GM19438 (cell line): ENCODE measurements around the gene HS3ST5.

ENCODE experiments used
- ATAC-seq: cut with Tn5 transposase; IDR thresholded peaks from one replicate; pipeline ENCODE4 v1.9.1; 2021; ENCODE audit warnings: low read depth; ENCODE audit not compliant: unreplicated experiment

Gene HS3ST5

GRCh38 chr6:114202389-114202788 is 140.4 kb downstream of the HS3ST5 start:
- no peak for ATAC-seq

DNA sequence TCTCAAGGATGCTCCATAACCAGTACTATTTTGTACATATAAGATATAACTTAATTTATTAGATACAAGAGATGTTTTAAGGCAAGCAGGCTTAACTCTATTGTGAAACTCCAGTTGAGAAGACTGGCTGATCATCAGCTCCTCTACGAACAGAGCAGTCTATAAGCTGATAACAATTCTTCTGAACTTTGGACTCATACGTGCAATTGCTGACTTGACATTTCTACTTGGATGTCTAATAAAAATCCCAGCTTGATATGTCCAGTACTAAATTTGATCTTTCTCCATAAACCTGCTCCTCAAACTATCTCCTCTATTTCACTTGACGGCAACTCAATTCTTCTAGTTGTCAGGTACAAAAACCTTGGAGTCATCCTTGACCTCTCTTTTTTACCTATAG is 141.9 kb downstream of the HS3ST5 start:
- ATAC-seq, result no peak

DNA sequence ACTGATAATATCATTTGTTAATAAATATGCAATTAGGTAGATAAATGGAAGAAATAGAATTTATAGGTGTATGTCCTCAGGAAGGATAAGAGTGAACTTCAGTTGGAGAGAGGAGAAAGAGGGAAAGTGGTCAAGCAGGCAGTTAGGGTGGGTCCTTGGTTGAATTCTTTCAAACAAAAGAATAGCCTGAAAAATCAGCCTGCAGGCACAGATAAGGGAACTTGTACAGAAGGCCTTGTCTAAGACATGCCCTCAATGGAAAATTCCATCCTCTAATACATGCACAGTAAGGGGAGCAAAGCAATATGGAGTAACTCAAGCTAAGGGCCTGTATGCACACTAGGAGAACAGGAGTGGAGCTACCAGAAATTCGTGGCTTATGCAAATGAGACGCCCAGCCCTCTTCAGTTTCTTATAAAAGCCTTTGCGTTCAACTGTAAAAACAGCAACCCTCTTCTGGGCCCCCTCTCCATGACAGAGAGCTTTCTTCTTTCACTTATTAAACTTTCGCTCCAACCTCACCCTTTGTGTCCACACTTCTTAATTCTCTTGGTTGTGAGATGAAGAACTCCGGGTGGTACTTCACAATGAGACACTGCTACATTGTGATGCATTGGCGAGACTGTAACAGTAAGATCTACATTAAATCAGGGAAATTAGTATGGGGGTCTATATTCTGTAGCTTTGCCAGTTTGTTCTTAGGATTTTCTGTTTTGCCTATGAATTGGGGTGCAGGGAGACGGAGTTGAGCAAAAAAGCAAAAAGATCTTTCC is 147.0 kb downstream of the HS3ST5 start:
- no peak for ATAC-seq

DNA sequence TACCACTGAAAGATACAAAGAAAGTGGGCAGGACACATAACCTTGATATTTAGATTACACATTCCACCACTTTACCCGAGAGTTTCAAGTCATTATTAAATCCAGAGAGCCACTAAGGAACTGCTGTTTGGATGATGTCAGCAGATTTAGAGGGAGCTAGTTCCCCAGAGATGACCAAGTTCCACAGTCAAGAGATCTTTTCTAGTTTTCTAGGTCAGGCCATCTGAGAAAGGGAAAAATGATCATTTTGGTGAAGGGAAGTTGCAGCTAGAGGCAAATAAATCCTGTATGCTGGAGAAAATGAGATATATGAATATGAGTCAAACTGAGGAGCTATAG is 147.8 kb downstream of the HS3ST5 start:
- no peak for ATAC-seq

DNA sequence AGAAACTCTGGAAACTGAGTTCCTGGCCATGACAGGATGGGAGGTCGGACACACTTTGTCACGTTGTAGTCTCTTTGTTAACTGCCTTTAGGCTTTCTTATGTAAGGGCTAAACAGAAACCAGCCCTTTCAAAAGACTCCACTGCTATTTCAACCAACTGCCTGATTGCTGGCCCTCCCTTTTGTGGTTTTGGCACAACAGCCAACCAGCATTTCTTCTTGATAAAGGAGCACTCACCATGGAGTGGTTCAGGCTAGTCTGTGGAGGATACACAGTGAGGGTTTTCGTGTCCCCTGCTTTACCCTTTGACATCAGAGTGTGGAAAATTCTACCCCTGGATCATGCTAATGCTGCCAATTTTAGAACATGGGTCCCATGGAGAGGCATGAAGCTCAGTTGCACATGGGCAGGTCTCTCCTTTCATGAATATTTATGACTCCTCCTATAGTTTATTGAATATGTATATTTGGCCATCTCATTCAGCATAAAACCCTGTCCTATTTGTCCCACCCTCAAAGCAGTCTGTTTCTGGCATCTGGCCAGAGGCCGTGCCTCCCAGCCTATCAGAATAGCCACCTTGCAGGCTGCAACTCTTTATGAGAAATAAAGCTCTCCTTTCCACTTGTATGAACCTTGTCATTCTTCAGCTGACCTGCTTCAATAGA is 148.3 kb downstream of the HS3ST5 start:
- ATAC-seq, result no peak

DNA sequence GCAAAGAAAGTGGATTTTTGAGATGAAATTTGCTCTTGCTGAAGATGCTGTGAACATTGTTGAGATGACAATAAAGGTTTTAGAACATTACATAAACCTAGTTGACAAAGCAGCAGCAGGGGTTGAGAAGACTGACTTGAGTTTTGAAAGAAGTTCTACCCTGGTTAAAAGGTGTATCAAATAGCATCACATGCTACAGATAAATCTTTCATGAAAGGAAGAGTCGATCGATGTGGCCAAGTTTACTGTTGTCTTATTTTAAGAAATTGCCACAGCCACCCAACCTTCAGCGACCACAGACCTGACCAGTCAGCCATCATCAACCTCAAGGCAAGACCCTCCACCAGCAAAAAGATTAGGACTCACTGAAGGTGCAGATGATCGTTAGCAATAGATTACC is 155.3 kb downstream of the HS3ST5 start:
- no peak for ATAC-seq

DNA sequence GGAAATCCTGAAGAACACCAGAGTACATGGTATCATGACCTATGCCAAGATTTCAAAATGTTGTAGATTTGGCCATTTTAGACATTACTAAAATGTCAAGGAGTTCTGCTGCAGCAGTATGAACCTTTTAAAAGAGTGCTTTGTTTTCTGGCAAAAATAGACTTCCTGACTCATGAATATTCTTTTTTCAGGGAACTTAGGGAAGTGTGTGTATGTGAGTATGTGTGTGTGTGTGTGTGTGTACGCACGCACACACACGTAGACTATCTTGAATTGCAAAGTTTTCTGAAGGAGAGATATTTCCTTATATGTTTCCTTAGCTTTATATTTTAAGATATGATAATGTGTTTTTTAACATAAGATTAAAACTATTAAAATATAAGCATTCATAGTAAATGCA is 161.2 kb downstream of the HS3ST5 start:
- no peak for ATAC-seq

- ATAC-seq, result no peak
These were observed 163.4 kb downstream of the HS3ST5 start for GRCh38 chr6:114179411-114179810.

GRCh38 chr6:114176726-114177125 is 166.1 kb downstream of the HS3ST5 start:
- no peak for ATAC-seq

DNA sequence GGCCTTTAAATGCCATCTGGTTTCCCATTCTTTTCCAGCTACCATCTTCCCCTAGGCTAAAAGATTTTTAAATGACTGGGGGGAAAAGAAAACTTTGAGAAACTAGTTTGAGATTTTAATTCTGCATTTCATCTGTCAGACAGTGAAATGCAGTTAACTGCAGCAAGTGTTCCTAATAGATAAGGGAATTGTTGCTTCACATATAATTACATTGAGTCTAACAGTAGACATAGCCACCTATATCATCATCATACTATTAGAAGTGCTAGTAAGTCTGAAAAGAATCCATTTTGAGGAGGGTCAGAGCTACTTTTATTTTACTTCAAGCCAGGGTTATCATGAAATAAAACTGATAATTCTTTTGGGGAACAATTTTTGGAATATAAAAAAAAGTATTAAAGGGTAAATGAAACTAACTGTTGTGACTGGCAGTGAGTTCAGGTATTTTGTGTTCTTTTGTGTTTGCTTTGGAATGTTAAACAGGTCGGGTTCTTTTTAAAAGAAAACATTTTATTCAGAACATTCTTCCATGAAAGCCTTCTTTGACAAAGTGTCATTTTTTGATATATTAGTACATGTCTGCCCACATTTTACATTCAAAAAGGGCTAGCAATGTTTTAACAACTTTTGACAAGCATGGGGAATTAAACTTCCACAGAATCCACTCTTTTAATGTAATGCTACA is 170.1 kb downstream of the HS3ST5 start:
- no peak for ATAC-seq

- ATAC-seq, result no peak
These were observed 171.3 kb downstream of the HS3ST5 start for GRCh38 chr6:114171473-114171872.

DNA sequence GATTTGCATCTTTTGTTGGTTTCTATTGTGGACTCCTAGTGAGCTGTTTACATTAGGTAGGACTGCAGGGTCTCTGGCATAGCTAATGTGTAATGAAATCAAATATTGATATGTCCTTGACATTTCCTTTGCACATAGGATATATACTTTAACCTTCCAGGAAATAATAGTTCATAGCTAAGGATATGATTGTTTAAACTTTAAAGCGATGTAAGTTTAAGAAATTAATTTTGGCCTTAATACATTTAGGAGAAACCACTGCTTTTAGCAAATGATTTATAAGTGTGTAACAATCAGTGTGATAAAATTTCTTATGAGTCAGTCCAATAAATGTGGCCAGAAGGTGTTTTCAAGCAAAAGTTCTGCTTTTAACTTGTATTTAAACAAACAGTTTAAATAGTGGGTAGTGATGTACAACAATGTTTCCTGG is 171.8 kb downstream of the HS3ST5 start:
- no peak for ATAC-seq

DNA sequence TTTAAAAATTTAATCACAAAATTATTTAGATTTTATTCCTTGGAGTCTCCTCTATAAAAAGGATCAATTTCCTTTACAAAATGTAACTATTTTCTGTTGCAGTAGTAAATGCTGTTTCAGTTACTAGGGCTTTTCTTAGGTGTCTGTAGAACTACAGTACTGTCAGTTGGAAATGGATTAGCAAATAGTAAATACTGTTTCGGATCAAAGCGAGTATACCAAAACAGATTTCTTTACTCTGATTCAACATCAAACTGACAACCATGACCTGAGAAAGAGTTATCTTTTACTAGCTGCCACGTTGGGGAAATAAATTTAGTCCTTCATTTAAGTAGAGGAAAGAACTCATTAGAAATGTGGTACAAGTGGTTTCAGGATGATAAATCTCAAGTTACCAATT is 172.5 kb downstream of the HS3ST5 start:
- ATAC-seq, result no peak

- no peak for ATAC-seq
These were observed 173.1 kb downstream of the HS3ST5 start for GRCh38 chr6:114169763-114170162.

- no peak for ATAC-seq
These were observed 174.9 kb downstream of the HS3ST5 start for GRCh38 chr6:114167583-114168576.

DNA sequence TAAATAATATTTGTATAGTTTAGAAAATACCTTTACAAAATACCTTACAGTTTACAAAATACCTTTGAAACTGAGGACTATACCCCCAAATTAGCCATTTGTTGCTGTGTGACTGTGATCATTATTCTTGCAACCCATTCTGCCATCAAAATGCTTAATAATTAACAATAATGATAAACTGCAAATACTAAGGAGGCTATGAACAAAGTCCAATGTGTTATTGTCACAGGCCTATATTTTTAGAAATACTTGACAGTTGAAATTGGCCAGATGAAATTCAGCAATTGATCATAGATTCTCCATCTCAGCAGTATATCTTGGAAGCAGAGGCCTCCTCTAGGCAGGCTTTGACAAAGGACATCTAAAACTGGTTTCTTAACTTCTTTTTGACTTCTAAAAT is 178.6 kb downstream of the HS3ST5 start:
- no peak for ATAC-seq

GRCh38 chr6:114162691-114163347 is 180.0 kb downstream of the HS3ST5 start:
- ATAC-seq, result no peak

DNA sequence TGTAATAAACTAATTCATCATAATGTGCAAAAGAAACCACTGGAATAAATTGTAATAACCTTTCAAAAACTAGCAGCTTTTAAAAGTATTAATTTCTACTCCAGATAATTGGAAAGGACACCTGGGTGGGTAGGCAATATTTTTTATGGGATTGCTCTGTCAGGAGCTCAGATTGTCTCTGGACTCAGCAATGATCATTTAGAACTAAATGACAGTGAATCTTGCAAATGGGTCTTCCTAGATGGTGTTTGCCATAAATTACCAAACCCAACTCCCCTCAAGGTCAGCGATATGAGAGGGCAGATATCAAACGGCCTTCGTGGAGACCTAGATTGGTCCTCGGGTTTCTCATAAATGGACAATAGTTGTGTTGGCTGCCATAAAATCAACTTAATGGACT is 181.9 kb downstream of the HS3ST5 start:
- no peak for ATAC-seq

- no peak for ATAC-seq
These were observed 183.1 kb downstream of the HS3ST5 start for GRCh38 chr6:114159727-114160126.
